NOMO-1 treated with dmso at 0.1 percent for 144 hours (cell line): Measurements from ENCODE around the gene ARL15.
"Not testable (repeated sequence)": the region's sequence is repeated elsewhere in the genome, so short reads cannot be mapped to it uniquely, and the experiment has no call there.

Experiments used
- DNase-seq: peaks from one replicate; lab custom pipeline; 2025; ENCODE audit not compliant: unreplicated experiment; lab: John Stamatoyannopoulos, UW

The ARL15 gene

DNA sequence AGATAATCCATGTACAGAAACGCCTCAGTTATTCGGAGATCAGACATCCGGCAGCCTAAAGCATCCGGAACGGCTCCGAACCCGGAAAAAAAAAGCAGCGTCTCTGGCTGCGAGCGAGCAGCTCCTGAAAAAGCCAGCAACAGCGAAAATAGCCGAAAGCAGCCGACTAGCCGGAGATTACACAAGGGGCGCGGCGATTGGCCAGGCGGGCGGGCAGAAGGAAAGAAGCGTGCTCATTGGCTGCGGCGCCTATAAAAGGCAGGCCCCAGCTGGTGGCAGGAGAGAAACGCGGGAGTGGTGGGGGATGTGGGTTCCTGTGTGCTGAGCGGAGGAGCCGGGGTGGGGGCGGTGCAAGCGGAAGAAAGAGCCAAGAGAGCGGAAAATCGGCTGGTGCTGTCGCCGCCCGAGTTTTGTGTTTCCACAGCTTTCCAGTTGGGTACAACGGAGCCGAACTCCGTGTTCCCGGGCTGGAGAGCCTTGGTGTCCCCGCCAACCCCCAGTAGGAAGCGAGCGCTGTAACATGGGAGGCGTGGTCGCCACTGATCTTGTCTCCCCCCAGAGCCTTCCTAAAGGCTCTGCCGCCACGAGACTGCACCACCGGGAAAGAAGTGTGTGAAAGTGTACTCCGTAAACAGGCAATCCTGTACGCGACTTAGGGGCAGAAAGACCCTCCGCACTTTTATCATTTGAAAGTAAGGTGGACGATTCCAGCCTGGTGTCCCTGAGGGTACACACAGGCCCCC lies at the start of gene ARL15:
TSS of gene ARL15 (minus strand) at position 141 of the 743 bp plus-strand sequence.
- peak; percentile 99 for DNase-seq

DNA sequence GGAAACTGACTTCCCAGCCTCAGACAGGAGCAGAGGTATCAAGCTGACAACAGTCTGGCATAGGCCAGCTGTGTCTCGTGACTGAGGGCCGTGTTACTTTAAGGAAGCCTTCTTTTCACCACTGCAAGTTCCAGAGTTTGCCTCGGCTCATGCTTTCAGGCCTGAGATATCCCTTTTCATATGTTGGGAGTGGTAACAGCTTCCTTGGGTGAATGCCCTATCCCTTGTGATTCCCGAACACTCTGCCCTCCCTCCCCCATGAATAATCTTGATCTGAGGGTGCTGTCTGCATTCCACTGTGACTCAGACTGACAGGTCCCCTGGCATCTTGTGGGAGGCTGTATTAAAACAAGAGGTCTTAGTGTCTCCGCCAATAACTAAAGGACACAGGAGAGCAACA lies 49.7 kb upstream of the ARL15 start:
- no peak for DNase-seq

DNA sequence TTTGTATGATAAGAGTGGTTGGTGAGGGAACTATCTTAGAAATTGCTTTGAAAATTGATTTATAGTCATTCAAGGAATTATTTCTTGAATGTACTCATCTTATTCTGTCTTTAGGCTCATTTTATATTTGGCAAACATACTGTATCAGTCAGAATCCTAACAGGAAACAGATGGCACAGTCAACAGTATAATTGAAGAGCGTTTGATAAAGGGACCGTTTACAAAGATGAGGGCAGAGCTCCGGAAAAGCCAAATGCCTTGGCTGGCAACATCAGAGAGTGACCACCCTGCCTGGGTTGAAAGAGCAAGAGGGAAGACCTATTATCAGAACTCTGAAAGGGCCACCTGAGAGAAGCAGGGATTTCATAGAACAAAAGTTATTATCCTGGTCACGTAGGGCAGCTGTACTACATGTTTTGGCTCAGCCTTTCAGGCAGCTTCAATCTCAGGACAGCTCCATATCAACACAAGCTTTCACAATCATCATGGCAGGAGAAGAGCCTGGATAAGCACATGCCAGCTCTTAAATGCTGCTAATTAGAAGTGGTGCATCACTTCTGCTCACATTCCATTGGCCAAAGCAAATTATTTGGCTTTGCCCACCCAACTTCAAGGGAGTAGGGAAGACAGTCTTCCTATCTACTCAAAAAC lies 47.2 kb upstream of the ARL15 start:
- no peak for DNase-seq

DNA sequence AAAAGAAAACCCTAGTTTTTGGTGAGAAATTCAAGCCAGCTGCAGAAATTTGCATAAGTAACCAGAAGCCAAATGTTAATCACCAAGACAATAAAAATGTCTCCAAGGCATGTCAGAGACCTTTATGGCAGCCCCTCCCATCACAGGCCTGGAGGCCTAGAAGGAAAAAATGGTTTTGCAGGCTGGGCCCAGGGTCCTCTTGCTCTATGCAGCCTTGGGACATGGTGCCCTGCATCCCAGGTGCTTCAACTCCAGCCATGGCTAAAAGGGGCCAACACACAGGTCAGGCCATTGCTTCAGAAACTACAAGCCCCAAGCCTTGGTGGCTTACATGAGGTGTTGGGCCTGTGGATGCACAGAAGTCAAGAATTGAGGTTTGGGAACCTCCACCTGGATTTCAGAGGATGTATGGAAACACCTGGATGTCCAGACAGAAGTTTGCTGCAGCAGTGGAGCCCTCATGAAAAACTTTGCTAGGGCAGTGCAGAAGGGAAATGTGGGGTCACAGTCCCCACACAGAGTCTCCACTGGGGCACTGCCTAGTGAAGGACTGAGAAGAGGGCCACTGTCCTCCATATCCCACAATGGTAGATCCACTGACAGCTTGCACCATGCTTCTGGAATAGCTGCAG lies 43.7 kb upstream of the ARL15 start:
- not testable (repeated sequence) for DNase-seq

GRCh38 chr5:54352580-54352979 lies 42.2 kb upstream of the ARL15 start:
- not testable (repeated sequence) for DNase-seq

GRCh38 chr5:54347221-54347865 lies 37.0 kb upstream of the ARL15 start:
- no peak for DNase-seq

- DNase-seq: no peak
These were observed 34.3 kb upstream of the ARL15 start for GRCh38 chr5:54344653-54345052.

- DNase-seq: no peak
These were observed 31.6 kb upstream of the ARL15 start for GRCh38 chr5:54341971-54342370.

DNA sequence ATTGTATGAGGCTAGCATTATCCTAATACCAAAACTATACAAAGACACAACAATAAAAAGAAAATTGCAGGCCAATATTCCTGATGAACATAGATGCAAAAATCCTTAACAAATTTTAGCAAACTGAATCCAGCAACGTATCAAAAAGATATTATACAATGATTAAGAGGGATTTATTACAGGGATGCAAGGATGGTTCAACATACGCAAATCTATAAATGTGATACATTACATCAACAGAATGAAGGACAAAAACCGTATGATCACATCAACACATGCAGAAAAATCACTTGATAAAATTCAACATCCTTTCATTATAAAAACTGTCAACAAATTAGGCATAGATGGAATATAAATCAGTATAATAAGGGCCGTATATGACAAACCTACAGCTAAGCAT lies 27.1 kb upstream of the ARL15 start:
- DNase-seq: no peak

DNA sequence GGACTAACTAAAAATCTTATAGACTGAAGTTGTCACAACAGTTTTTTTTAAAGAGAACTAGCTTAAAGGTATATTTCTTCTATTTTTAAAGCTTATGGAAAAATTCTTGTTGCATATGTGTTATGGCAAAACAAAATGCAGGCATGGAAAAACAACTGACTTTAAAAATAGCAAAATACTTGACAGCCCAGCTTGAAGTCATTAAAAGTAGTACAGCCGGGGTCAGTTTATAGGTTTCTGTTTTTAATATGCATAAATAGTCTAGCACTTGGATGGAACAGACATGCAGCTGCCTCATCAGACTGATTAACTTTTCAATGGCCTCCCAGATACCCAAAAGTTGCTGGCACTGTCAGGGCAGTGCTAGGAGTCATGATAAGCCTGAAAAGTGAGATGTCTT lies 22.3 kb upstream of the ARL15 start:
- DNase-seq: no peak

GRCh38 chr5:54329731-54330709 lies 19.6 kb upstream of the ARL15 start:
- no peak for DNase-seq

DNA sequence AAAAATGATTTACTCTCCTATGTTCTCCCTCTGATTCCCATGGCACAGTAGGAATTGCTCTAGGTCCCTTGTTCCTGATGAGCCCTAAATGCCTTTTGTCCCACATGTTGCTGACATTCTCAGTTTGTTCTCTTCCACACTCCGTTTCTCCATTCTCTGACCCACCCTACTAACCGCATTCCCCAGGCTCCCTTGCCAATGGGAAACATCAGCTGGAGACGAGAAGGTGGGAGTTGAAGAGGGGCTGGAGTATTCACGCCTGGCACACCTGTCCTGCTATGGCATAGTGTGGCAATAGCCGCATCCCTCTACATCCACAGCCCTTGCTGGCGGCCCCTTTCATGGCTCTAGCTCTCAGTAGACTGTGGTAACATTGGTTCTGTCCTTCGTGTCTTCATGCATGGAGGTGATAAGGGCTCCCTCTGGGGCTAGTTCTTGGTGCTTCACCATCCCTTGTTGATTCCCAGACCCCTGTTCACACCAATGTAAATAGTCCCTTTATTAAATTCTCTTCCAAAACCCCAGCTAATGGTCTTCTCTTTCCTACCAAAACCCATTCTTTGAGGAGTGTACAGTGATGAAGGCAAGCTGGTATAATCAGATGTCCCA lies 16.4 kb upstream of the ARL15 start:
- DNase-seq: no peak

DNA sequence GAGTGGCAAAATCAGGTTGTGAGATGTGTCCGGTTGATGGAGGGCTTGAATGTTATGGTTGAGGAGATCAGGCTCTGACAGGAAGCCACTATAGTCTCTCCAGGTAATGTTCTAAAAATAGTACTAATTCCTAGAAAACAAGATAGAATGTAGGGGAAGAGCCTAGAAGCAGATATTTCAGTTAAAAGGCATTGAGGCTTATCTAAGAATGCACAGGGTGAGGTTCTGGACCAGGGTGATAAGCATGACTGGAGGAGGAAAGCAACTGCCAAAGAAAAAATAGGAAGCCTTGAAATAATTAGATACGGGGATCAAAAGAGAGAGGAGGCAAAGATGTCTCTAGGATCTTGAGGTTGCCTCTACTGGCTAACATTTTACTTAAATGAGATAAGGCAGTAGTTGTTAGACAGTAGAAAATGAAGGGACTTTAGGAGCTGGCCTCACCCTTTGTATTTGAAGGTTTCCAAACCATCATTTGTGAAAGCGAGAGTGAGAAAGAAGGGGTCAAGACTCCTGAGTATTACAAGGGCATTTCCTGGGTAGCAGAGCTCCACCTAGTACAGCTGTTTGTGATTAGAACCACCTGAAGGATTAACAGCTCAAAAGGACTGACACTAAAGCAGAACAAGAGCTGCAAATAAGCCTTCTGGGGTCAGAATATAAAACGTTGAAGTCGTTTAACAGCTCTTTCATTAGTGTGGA lies 15.4 kb upstream of the ARL15 start:
- DNase-seq: no peak

GRCh38 chr5:54325272-54325609 lies 14.9 kb upstream of the ARL15 start:
- DNase-seq: no peak

GRCh38 chr5:54324651-54325271 lies 14.4 kb upstream of the ARL15 start:
- DNase-seq: no peak

GRCh38 chr5:54323495-54323894 lies 13.1 kb upstream of the ARL15 start:
- DNase-seq: no peak

DNA sequence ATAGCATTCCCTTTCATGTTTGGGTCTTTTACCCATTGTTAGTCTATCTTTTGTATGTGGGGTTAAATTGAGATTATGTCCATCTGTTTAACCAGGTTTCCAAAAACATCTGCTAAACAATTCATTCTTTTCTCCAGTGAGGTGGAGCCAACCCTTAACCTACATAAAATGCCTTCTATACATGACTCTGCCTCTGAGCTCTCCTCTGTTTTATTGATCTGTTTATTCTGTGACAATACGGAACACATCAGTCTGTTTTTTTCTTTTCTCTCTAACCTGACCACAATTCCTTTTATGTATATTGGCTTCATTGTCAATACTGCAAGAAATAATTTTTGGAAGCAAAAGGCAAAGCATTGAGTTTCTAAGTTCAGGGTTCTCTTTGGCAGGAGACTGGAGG lies 9.9 kb upstream of the ARL15 start:
- no peak for DNase-seq

GRCh38 chr5:54317511-54318260 lies 7.3 kb upstream of the ARL15 start:
- no peak for DNase-seq
